CD4-positive, alpha-beta T cell treated with Interleukin-15 for 4 hours (primary cell): ENCODE measurements around the gene KRT39.
A peak's percentile ranks its signal among the peaks of the same experiment; 100 is the strongest.

ENCODE experiments used
- DNase-seq: peaks from one replicate; pipeline ENCODE4 v3.0.0-alpha.2; 2020; ENCODE audit warnings: low spot score

Gene KRT39

DNA sequence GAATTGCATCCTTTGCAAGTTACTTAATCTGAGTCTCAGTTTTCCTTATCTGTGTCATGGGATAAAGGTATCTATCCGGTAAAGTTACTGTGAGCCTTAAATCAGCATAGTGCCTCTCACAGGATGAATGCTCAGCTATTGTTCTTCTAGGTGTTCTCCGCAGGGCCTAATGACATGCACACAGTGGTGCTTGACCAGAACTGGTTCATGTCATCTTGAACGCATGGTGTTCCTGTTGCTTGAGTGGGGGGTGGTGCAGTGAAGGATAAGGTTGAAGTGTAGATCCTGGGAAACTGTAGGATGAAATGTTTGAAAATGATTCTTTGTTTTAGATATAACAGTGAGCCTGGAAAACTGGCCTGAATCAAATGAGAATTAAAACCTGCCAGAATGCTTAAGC lies 13.4 kb upstream of the KRT39 start:
- DNase-seq = no peak

DNA sequence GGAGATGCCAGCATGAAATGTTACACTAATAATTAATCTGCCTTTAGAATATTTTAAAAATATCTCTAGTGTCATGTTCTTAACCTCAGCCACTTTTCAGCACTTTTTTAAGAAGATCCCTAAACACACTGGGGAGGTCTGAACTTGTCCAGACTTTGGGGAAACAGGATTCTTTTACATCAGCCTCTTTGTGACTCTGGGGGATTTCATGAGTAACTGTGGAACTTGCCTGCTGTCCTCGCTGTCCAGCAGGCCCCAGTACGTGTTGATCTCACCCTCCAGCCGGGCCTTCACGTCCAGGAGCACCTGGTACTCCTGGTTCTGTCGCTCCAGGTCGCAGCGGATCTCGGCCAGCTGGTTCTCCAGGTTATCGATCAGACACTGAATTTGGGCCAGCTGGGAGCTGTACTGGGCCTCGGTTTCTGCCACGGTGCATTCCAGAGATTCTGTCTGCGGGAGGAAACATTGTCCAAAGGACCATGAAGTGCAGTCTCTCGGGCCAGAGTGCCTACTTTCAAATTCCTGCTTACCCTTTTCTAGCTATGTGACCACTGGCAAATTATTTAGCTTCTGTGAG lies 11.9 kb upstream of the KRT39 start:
- DNase-seq = no peak

DNA sequence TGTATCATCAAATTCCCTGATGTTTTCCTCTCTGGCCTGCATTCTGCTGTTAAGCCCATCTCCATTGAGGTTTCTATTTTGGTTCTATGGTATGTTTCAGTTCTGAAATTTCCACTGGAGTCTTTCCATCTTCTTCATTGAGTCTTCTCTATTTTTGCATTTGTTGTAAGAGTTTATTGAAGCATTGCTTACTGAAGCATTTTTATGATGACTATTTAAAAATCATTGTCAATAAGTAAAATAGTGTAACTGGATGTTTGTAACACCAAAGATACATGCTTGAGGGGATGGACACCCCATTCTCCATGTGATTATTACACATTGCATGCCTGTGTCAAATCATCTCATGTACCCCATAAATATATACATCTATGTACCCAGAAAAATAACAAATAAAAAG lies 8.8 kb upstream of the KRT39 start:
- DNase-seq = no peak

DNA sequence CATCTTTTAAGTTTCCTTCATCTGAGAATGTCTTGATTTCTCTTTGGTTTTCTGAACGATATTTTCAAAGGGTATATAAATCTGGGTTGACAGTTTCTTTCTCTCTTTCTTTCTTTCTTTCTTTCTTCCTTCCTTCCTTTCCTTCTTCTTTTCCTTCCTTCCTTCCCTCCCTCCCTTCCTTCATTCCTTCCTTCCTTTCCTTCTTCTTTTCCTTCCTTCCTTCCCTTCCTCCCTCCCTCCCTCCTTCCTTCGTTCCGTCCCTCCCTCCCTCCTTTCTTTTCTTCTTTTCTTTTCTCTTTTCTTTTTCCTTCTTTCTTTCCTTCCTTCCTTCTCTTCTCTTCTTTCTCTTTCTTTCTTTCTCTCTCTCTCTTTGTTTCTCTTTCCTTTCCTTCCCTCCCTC lies 7.6 kb upstream of the KRT39 start:
- DNase-seq = no peak

DNA sequence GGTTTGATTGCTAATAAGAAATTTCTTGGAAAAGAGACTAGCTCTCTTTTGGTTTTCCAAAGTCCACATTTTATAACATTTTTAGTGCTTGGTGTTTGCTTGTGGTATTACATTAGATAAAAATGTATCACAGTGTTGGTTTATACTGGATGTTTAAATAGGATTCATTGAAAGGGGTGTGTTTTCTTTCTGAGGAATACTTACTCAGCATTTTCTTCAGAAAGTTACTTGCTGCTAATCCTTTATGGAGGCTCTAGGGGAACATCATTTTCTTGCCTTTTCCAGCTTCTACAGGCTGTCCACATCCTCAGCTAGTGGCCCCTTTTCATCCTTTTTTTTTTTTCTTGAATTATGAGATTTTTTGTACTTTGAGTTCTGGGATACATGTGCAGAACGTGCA lies 834 bp upstream of the KRT39 start:
- no peak for DNase-seq

- peak; percentile 16 for DNase-seq
Observed at GRCh38 chr17:40963838-40964237, 2.9 kb downstream of the KRT39 start.

DNA sequence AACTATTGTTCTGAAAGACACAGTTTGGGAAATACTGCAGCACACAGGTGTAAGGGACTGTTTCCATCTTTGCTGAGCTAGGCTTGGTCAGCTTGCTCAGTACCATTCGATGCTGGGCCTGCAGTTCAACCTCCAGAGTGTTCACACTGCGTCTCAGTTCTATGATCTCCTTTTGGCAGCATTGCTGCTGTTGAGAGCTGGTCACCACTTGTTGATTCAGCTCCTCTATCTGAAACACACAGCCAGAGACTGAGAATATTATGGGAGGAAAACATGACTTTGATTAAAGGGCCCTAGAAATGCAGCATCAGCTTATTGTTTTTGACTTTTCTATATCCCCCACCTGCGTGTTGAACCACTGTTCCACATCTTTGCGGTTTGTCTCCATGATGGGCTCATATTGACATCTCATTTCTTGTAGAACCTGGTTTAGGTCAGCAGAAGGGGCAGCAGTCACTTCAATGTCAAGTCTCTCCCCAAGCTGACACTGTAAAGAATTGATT lies 4.6 kb downstream of the KRT39 start:
- no peak for DNase-seq

DNA sequence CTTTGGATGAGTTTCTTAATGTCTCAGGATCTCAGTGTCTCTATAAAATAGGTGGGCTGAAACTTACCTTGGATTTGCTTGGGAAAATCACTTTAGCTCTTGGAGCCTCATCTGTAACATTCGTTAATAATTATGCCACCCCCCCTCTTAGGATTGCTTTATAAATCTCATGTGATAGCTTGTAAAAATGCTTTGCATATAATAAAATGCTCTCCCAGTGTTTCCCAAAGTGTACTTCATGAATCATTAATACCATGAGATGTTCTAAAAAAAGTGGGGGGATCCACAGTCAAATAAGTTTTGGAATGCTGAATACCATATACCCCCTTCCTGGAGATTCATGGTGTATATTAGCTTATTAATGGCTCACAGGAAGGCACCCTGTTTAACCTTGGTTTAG lies 5.2 kb downstream of the KRT39 start:
- DNase-seq = no peak

GRCh38 chr17:40960144-40960543 lies 6.6 kb downstream of the KRT39 start:
- no peak for DNase-seq

- DNase-seq = no peak
Observed at GRCh38 chr17:40958086-40958953, 8.4 kb downstream of the KRT39 start.

DNA sequence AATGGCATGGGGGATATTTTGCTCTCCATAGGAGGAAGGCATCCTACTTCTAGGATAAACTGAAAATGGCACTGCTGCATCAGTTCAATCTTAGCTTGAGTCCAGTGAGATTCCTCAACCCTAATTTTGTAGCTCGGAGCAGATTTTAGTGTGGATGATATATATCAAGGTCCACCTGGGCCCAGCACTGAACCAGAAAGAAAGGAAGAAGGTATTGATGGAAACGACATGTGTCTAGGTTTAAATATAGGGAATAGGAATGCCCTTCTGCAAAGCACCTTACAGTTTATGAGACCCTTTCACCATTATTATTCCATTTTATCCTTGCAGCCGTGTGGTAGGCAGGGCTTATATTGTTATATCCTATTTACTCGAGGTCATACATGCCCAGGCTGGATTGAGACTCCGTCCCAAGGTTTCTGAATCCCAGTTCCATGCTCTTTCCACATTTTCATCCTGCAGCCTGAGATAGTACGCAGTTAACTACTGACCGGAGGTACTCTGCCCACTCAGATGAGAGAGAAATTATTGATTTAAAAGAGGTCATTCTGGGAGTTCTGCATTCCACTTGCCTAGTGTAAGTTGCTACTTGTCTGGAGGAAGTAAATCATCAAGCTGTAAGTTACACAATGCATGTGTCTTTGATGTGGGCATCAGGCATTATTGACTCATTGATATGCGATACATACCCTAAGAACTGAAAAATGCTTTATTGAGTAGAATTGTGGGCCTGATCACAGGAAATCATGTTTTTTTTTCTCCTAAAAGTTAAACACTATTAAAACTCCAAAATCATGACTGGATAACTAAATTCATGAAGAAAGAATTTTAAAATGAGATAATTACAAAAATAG lies 10.1 kb downstream of the KRT39 start:
- DNase-seq = no peak

- DNase-seq = no peak
Observed at GRCh38 chr17:40953881-40954280, 12.9 kb downstream of the KRT39 start.

GRCh38 chr17:40952661-40953060 lies 14.1 kb downstream of the KRT39 start:
- DNase-seq = no peak

DNA sequence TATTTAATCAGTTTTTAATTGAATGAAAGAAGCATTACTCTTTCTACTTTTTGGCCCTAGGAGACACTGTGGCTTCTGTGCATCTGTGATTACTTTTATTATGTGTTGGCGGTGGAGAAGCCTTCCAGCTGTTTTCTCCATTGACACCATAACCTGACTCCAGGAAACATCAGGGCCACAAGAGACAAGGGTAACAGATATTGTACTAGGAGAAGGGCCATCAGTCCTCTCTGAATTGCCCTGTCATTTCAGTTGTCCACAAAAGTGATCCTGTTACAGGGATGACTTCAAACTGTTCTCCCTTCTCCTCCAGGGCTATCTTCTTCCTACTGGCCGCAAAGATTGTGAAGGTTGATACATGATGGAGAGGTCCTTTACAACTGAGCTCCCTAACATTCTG lies 14.6 kb downstream of the KRT39 start:
- DNase-seq = no peak

DNA sequence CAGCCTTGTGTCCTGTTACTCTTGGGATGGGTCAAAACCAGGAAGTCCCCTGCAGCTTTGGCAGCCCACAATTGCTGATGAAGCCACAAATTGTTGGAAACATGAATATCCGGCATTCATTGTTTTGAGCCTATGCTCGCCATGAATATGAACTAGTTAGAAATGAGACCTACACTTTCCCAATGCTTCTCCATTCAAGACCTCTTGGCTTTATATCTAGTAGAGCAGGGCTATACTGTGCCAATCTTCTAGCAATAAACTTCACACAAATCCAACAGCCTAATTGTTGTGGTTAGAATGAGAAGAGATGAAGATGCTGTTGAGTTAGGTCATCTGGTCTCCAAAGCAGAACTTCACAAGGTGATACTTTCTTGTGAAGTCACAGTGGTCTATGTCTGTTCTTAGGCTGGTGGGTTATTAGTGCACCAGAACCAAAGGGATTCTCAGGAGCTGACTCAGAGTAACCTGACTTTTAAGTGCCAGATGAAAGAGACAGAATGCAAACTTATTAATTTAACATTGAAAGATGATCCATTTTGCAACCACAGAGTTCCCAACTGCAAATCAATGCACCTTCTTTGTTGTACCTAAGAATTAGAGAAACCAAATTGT lies 15.6 kb downstream of the KRT39 start:
- no peak for DNase-seq

DNA sequence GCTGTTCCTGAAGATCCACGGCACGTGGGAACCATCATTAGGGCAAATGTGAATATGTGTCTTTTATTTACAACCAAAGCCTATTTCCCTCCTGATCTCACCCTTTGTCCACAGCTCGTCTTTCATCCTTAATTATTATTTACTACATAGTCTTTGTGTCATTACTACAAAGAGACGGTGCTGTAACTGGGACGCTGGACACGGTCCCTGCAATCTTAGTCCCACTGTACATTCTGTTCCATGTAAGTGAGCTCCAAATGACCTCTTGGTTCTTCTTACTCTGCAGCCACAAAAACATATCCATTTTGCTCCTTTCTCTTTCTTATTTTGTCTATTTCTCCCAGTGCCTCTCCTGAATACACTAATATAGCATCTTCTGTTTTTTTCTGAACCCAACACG lies 16.6 kb downstream of the KRT39 start:
- DNase-seq = no peak

DNA sequence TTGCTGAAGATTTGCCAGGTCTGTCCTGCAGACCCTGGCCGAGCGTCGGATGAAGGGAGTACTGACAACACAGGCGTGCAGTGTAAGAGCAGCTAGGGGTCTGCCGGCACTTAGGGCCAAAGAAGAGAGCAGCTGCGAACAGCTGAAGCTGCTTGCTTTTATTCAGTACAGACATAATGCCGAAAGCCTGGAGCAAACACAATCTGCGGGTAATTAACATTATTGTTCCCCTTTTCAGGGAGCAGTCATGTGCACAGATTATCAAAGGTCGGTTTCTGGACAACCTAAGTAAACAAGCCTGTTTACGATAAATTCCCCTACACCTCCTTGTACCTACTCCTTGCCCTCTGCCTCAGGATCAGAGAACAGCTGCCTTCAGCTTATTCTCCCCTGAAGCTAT lies 17.3 kb downstream of the KRT39 start:
- DNase-seq = no peak

DNA sequence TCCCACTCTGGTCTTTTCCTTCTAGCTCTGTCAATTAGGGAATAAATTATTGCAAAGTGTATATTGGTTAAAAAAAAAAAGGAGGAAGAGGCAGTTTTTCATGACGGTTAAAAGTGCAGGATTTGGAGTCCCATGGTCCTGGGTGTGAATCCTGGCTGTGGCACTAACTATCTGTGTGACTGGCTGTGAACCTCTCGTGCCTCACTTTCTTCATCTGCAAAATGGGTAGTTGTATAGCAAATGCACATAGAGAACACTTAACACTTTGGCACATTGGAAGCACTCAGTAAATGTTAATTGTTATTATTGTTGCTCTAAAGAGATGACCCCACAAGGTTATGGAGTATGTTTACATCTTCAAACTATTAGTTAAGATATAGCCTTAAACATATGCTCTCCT lies 18.8 kb downstream of the KRT39 start:
- no peak for DNase-seq

- DNase-seq = no peak
Observed at GRCh38 chr17:40945414-40945813, 21.3 kb downstream of the KRT39 start.

- DNase-seq = no peak
Observed at GRCh38 chr17:40944531-40944930, 22.2 kb downstream of the KRT39 start.

- no peak for DNase-seq
Observed at GRCh38 chr17:40942553-40942952, 24.2 kb downstream of the KRT39 start.

GRCh38 chr17:40940266-40940665 lies 26.5 kb downstream of the KRT39 start:
- DNase-seq = no peak
